K562 (cell line): Measurements from ENCODE around the gene LMBR1L. TPM values are rescaled to one million over a fixed set of nuclear protein-coding genes. Genes with fewer than 3 reads are reported as not detected.
A peak's percentile ranks its signal among the peaks of the same experiment; 100 is the strongest.

Source experiments
- BACH1 ChIP-seq: fragments of 200-800 bp; sonication (Bioruptor generic); IDR thresholded peaks from 2 replicates; pipeline ENCODE4 v1.6.1; 2016; ENCODE audit warnings: missing genetic modification characterization, missing compliant biosample characterization
- BRF1 ChIP-seq: IDR thresholded peaks from 3 replicates; pipeline ENCODE4 v1.6.1; 2011; ENCODE audit warnings: borderline replicate concordance, mild to moderate bottlenecking; ENCODE audit not compliant: insufficient read length; ENCODE audit errors: extremely low read depth
- CAMTA2 ChIP-seq: fragments of 250-450 bp; sonication (Bioruptor Pico); conservative IDR thresholded peaks from 2 replicates; pipeline ENCODE4 v1.5.1; 2022
- FOXP4 ChIP-seq: sonication (generic); formaldehyde crosslinking; IDR thresholded peaks from 2 replicates; pipeline ENCODE4 v1.8.0; 2022; ENCODE audit warnings: mild to moderate bottlenecking, missing genetic modification reagents, borderline replicate concordance
- HLTF ChIP-seq: fragments of 450-650 bp; IDR thresholded peaks from 2 replicates; pipeline ENCODE4 v1.6.1; 2016
- HMBOX1 ChIP-seq: sonication (generic); IDR thresholded peaks from 2 replicates; pipeline ENCODE4 v1.6.1; 2016
- KDM2B ChIP-seq: fragments of 250-450 bp; sonication (Bioruptor Pico); IDR thresholded peaks from 2 replicates; pipeline ENCODE4 v1.8.0; 2021; ENCODE audit warnings: mild to moderate bottlenecking, moderate library complexity
- L3MBTL2 ChIP-seq: fragments of 450-650 bp; IDR thresholded peaks from 2 replicates; pipeline ENCODE4 v1.6.1; 2016; ENCODE audit warnings: mild to moderate bottlenecking, moderate library complexity
- MEF2D ChIP-seq: conservative IDR thresholded peaks from 2 replicates; pipeline ENCODE4 v1.6.1; 2016; ENCODE audit warnings: low read depth, missing genetic modification characterization, missing compliant biosample characterization
- NFE2 ChIP-seq: IDR thresholded peaks from 2 replicates; pipeline ENCODE4 v1.6.1; 2014; ENCODE audit warnings: antibody characterized with exemption, low read depth
- ZFP30 ChIP-seq: fragments of 250-450 bp; sonication (Bioruptor Pico); IDR thresholded peaks from 2 replicates; pipeline ENCODE4 v1.8.0; 2022; ENCODE audit warnings: moderate library complexity, mild to moderate bottlenecking, inconsistent platforms, borderline replicate concordance
- ZNF764 ChIP-seq: fragments of 250-450 bp; sonication (Bioruptor Pico); IDR thresholded peaks from 2 replicates; pipeline ENCODE4 v1.4.0; 2020; ENCODE audit warnings: low read depth, mild to moderate bottlenecking, moderate library complexity
- polyA plus RNA-seq, 8 experiments: library from polyadenylated mRNA; depleted of rRNA in 4 of 8; stranded (reverse) in 5 of 8; unstranded in 3 of 8; fragments of >200 nt; fragmentation: Nextera tagmentation in 2 of 8; fragmentation: Illumina TruSeq in 1 of 8; extraction: Ambion mirVana in 2 of 8; extraction: Trizol in 1 of 8; gene quantifications; 2 replicates each; pipeline versions ENCODE4 v1.2.1 to v1.2.3, GENCODE V29; 2011 to 2014; ENCODE audit warnings: inconsistent platforms in 1 of 8, missing spikeins in 1 of 8
- total RNA-seq, 7 experiments: library from RNA; depleted of rRNA in 6 of 7; stranded (reverse); fragments of >200 nt in 6 of 7; fragmentation: Illumina TruSeq in 2 of 7; extraction: Trizol in 2 of 7; gene quantifications; 2 replicates each; pipeline versions ENCODE4 v1.2.1 to v1.2.3, GENCODE V29; 2011 to 2021; ENCODE audit warnings: low replicate concordance in 1 of 7
- TF ChIP-seq, protein P1 (sequence below): sonication (generic); formaldehyde crosslinking; IDR thresholded peaks from 2 replicates; pipeline ENCODE4 v1.8.1; 2023; ENCODE audit warnings: mild to moderate bottlenecking, missing genetic modification reagents
- TF ChIP-seq, protein P2 (sequence below): fragments of 250-450 bp; sonication (Bioruptor Pico); IDR thresholded peaks from 2 replicates; pipeline ENCODE4 v1.5.0; 2021

The LMBR1L gene
- total and polyA plus RNA-seq, 9 of the 15 experiments (the other 6 are each of a cell fraction or from before 2014, with no cell fraction given) = 2.5 to 57.0 (median 31.1) TPM

DNA sequence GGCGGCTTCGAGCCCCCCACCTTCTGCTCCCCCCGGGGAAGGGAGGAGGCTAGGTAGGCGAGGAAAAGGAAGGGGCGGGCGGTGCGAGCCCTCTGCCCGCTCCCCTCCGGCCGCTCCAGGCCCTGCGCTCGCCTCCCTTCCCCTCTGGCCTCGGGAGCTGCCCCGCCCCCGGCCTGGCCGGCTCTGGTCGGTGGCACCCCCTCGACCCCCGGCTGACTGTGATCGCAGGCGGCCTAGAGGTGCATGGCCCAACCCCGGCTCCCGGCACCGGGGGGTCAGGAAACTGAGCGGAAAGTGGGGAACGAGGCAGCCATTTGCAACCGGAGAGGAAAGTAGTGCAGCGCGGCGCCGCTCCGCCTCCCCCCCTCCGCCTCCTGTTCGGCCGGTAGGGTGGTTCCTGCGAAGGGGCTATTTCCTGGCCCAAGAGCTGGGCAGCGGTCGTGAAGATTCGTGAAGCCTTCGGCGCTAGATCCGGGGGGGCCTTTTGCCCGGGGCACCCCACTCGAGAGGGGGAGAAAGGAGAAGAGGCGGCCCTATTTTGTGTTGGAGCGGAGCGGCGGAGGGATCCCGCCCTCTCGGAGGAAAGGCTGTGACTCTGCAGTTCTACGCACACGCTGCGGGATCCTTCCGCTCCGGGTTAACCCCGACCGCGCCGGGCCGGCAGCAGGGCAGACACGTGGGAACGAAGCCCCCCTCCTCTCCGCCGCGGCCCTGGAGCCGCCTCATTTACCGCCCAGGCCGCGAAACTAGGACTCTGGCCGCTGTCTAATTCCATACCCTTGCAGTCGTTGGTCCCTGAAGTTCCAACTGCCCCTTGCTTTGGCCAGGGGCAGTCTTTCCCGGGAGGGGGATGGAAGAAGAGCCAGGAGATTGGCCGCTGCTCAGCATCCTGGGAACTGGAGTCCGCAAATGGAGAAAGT, 50.1 kb downstream of the LMBR1L start, which contains the start of gene KMT2D (continued):
- TF ChIP-seq HMBOX1 = no peak
- TF ChIP-seq ZNF764 (CRISPR knock-in tag) = no peak
- no peak for TF ChIP-seq BRF1
- no peak for TF ChIP-seq BACH1 (tag)
- no peak for TF ChIP-seq ZFP30
- TF ChIP-seq MEF2D = peak; percentile 61; the same call in 1 of the 2 replicates
- TF ChIP-seq KDM2B = no peak; the same call in 1 of the 2 replicates
- peak; percentile 73 for TF ChIP-seq L3MBTL2
- TF ChIP-seq CAMTA2 (CRISPR knock-in tag) = no peak
- TF ChIP-seq, protein P1, sequence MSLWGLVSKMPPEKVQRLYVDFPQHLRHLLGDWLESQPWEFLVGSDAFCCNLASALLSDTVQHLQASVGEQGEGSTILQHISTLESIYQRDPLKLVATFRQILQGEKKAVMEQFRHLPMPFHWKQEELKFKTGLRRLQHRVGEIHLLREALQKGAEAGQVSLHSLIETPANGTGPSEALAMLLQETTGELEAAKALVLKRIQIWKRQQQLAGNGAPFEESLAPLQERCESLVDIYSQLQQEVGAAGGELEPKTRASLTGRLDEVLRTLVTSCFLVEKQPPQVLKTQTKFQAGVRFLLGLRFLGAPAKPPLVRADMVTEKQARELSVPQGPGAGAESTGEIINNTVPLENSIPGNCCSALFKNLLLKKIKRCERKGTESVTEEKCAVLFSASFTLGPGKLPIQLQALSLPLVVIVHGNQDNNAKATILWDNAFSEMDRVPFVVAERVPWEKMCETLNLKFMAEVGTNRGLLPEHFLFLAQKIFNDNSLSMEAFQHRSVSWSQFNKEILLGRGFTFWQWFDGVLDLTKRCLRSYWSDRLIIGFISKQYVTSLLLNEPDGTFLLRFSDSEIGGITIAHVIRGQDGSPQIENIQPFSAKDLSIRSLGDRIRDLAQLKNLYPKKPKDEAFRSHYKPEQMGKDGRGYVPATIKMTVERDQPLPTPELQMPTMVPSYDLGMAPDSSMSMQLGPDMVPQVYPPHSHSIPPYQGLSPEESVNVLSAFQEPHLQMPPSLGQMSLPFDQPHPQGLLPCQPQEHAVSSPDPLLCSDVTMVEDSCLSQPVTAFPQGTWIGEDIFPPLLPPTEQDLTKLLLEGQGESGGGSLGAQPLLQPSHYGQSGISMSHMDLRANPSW (CRISPR knock-in tag) = no peak
- TF ChIP-seq, protein P2, sequence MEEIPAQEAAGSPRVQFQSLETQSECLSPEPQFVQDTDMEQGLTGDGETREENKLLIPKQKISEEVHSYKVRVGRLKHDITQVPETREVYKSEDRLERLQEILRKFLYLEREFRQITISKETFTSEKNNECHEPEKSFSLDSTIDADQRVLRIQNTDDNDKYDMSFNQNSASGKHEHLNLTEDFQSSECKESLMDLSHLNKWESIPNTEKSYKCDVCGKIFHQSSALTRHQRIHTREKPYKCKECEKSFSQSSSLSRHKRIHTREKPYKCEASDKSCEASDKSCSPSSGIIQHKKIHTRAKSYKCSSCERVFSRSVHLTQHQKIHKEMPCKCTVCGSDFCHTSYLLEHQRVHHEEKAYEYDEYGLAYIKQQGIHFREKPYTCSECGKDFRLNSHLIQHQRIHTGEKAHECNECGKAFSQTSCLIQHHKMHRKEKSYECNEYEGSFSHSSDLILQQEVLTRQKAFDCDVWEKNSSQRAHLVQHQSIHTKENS (CRISPR knock-in tag) = no peak
- peak; percentile 78; the same call in 1 of the 2 replicates for TF ChIP-seq FOXP4
- peak; percentile 79; the same call in 1 of the 2 replicates for TF ChIP-seq HLTF
- peak; percentile 98 for TF ChIP-seq NFE2
